Stimulated activated CD8-positive, alpha-beta memory T cell treated with anti-CD3 and anti-CD28 coated beads, Interleukin-4, amount 100 ng/mL, for 48 hours (primary cell): ENCODE measurements around the gene R3HDML.

ENCODE experiments used
- DNase-seq: peaks from one replicate; pipeline ENCODE4 v3.0.0-alpha.2; 2020

R3HDML gene

DNA sequence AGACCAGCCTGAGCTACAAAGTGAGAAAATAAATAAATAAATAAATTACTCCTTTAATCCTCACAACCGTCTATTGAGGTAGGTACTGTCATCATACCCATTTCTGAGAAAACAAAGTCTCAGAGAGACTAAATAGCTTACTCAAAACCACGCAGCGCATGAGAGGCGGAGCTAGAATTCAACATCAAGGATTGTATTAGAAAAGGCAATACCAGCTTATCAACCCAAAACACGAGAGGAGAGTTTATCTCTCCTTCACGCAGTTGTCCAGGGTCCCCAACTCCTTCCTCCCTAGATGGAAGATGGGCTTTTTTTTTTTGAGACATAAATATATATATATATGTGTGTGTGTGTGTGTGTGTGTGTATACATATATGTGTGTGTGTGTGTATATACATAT, 30.9 kb downstream of the R3HDML start:
- DNase-seq = no peak

- no peak for DNase-seq
Measured at GRCh38 chr20:44370639-44371218, 33.9 kb downstream of the R3HDML start.

- DNase-seq = no peak
Measured at GRCh38 chr20:44382641-44383040, 45.8 kb downstream of the R3HDML start.

DNA sequence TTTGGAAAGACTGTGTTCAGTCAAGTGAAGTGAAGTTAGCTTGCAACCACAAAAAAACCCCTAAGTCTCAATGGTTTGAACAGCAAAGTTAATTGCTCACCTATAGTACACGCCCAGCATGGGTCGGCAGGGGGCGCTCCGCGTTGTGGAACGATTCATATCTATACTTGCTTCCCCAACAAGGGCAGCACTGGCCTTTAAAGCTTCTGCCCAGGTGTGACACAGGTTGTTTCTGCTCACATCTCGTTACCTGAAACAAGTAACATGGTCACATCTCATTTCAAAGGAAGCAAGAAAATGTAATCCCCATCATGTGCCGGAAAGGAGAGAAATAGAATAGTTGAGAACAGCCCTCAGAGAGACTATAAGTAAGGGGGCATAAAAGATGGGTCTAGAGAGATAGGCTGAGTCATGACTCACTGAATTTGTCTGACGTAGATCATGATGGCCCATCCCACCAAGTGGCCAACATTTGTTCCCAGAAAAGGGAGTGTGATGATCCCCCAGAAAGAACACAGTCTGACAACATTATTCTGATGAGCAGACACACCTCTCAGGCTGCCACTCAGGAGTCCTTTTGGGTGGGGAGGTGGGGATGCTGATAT, 47.7 kb downstream of the R3HDML start:
- DNase-seq = peak; percentile 95

DNA sequence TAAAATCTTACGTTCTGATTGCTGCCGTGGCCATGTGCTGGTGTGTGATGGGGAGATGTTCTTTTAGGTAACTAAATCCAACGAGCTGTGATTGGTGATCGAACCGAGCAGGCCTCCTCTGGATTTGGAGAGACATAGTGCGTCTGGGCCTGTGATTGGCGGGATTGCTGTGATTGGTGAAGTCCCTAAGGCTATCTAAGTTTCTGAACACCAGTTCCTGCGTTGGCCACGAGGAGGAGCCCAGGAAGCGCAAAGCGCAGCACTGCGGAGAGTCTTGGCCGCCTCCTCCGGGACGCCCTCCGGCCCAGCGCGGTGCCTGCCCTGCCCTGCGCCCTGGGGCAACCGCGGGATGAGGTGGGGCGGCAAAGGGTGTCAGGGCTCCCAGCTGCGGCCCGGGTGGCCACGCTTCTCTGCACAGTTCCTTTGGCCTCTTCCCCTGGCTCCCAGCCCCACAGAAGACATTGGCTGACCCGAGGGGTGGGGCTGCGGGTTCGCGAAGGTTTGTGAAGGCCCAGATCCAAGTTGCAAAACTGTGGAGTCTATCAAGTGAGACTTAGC, 51.7 kb downstream of the R3HDML start:
- peak; percentile 84 for DNase-seq

- DNase-seq = no peak
Measured at GRCh38 chr20:44389871-44390270, 53.0 kb downstream of the R3HDML start.

DNA sequence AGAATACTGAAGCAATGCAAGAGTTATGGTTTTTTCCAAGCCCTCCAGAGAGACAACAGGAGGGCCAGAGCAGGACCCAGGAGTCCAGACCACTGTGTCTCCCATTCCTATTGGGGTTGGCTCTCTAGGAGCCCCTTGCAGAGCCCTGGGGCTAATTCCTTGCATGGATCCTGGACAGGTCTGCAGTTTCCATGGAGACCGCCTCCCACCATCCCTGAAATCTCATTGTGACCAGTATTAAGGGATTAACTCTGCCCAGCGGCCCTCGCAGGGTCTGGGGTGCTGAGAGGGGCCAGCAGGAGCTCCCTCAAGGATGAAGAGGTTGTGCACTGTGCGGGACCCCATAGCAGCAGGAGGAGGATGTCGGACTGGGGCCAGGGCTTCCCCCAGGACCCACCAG, 53.4 kb downstream of the R3HDML start:
- DNase-seq = no peak

- DNase-seq = no peak
Measured at GRCh38 chr20:44392088-44392775, 55.4 kb downstream of the R3HDML start.

DNA sequence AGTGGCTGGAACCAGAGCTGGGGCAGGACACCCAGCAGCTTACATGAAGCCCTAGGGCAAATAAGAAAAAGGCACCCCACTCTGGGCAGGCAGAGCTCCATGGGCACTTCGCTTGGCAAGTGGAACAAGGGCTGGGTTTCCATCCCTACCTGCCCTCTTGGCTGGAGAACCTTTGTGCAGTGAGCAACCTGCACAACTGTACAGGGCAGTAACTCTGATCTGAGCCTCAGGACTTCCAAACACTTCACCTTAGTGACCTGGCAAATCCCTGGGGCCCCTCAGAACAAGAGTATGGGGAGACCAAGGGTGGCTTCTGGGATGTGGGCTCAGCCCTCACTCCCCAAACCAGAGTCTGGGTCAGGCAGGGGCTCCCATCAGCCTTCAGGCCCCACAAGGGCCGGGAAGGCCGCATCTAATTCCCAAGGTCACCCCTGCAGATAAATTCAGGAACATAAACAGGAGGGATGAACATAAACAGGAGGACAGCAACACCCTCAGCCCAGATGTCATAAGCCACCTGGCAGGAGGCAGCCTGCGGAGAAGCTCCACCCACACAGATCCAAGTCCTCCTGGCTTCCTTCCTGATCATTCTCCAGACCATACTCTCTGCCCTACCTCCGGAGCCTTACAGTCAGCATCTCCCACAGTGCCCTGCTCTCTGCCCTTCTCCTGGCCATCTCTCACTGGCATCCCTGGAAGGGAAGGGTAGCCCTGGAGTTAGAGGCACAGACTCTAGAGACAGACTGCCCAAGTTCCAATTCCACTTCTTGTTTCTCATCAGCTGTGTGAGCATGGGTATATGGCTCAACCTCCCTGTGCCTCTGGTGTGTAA, 56.1 kb downstream of the R3HDML start:
- no peak for DNase-seq

GRCh38 chr20:44393608-44394451, 57.0 kb downstream of the R3HDML start:
- DNase-seq = no peak

- DNase-seq = no peak
Measured at GRCh38 chr20:44394452-44394701, 57.5 kb downstream of the R3HDML start.

- no peak for DNase-seq
Measured at GRCh38 chr20:44394702-44395460, 58.0 kb downstream of the R3HDML start.

DNA sequence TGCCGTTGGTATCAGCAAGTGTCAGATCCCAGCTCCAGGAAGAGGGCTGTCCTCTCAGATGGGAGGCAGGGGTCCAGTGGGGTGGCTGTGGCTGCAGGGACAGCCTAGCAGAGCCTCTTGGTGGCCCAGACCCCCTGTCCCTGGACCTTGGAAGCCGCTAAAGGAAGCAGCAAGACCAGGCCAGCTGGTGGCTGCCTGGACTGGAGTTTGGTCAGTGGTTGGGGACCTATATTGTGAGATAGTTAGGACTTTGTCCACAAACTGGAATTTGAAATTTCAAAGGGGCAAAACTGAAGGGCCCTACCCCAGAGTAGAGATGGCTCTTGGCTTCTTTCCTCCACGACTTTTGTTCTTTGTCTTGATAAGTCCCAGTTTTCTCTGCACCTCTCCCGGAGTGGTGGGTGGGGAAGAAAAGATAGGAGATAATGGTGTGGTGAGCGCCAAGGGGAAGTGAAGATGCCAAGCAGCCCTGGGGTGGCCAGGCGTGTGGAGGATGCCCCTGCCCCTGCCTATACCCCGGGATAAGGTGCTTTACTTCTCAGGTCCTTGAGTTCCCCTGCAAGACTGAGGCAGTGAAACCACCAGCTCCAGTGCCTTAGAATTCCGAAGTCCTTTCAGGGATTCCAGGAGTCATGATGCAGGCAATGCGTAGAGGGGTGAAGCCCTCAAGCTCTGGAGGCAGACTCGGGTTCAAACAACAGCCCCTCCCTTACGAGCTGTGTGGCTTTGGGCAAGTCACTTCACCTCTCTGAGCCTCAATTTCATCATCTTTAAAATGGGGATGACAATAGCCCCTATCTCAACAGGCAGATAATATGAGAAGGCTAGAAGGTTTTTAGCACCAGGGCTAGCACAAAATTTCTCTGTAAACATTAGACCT, 58.9 kb downstream of the R3HDML start:
- DNase-seq = no peak

- DNase-seq = no peak
Measured at GRCh38 chr20:44396369-44397130, 59.7 kb downstream of the R3HDML start.

GRCh38 chr20:44398335-44398734, 61.5 kb downstream of the R3HDML start:
- DNase-seq = no peak

GRCh38 chr20:44399446-44399845, 62.6 kb downstream of the R3HDML start:
- DNase-seq = no peak

DNA sequence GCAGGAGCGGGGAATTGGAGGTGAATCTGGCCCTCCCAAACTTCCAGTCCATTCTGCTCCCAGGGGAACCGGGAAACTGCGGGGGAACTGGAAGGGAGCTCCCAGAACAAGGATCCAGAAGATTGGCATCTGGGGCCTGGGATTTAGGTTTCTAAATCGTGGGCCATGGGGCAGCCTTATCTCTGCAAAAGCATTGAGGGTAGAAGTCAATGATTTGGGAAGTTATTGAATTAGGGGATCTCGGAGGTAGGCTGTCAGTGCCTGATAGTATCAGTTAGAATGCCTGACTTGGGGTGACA, 63.8 kb downstream of the R3HDML start:
- DNase-seq = no peak
